ENCODE measurements around the gene UBE2C. TPM values are rescaled to one million over a fixed set of nuclear protein-coding genes. Genes with fewer than 3 reads are reported as not detected.
"Not testable (repeated sequence)": the region's sequence is repeated elsewhere in the genome, so short reads cannot be mapped to it uniquely, and the experiment has no call there.

The UBE2C gene
- total RNA-seq, 1 experiment from 2014 or later = 435 TPM

DNA sequence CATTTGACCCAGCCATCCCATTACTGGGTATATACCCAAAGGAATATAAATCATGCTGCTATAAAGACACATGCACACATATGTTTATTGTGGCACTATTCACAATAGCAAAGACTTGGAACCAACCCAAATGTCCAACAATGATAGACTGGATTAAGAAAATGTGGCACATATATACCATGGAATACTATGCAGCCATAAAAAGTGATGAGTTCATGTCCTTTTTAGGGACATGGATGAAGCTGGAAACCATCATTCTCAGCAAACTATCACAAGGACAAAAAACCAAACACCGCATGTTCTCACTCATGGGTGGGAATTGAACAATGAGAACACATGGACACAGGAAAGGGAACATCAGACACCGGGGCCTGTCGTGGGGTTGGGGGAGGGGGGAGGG, 14.5 kb upstream of the UBE2C start:
- not testable (repeated sequence) for DNase-seq (ENCODE audit: low read depth)

DNA sequence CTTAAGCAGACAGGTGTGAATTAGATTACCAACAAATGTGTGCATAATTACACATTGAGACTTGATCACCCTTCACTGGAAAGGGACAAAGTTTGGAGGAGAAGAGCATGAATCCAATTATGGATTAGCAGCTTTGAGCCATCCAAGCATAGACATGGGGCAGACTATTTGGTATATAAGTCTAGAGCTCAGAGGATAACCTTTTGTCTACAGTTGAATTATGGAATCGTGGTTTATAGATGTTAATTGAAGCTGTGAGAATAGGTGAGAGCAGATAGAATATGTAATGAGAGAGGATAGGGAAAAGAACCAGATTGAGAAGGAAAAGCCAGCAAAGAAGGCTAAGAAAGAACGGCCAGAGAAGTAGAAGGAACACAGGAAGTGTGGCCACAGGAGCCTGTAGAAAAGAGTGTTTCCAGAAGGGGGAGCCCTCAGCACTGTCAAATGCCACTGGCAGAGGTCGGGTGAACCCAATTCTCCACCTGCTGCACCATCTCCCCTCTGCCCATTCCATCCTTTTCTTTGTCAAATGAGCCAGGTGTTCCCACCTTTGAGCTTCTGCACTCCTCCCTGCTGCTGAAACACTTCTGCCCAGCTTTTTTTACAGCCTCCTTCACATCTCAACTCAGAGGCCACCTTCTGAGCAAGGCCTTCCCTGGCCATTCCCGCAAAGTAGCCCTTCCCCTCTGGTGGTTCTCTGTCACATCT, 13.4 kb upstream of the UBE2C start:
- peak; percentile 68 for DNase-seq (ENCODE audit: low read depth)

DNA sequence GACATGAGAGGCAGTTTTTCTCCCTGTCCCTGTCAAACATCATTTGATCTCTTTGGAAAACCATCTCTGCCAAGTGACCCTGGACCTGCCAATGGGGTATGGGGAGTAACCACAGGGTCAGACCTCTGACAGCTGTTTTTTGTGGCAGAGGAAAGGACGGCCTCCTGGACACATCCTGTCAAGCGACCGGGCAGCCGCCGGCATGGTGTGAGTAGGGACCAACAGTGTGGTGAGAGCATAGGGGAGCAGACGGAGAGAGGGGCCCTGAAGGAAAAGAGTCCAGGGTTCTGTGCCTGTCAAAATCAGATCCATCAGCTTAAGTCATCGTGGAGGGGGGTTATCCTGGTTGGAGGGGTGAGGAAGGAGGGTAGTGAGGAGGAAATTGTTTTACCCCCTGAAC, 10.6 kb upstream of the UBE2C start:
- no peak for DNase-seq (ENCODE audit: low read depth)

DNA sequence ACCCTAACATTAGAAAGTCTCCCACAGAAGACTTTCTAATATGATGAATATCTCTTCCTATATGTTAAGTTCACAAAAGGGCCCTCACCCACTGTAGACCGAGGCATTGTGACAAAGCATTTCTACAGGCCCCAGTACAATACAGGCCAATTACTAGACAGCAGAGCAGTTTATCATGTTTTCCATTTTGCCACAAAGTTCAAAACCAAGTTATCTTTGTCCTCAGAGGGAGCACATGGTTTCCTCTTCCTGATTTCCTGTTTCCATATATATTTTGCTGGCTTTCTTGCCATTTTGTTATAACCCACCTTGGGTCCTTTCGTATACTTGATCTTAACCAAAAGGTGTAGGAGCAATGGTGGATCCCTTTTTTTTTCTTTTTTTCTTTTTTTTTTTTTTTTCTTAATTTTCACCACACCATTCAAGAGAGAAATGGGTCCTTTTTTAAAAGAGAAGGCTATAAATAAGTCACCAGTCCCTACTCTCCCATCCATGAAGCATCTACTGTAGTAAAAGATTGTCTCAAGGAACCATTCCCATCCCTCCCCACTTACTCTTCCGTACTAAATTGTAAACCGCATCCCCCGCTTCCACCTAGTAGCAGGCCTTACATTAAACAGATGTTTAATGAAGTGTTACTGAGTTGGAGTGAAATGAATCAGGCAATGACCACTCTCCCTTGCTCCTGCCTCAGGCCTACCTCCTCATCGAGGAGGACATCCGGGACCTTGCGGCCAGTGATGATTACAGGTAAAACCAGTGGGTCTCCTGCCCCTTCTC, 2.1 kb upstream of the UBE2C start:
- DNase-seq (ENCODE audit: low read depth) = no peak

DNA sequence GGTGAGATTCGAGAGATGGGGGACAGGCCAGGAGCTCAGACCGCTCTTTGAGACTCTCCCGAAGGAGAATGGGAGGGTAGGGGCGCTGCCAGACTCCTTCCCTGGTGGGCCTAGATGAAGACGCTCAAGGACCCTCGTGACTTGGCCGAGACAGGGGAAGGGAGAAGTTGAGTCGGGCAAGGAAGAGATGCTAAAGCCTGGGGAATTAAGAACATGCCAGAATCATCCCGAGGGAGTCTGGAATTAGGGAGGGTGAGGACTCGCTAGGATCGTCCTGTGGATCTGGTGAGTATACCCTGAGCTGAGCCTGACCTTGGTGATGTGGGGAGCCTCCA, 529 bp downstream of the UBE2C start:
- DNase-seq (ENCODE audit: low read depth) = no peak

DNA sequence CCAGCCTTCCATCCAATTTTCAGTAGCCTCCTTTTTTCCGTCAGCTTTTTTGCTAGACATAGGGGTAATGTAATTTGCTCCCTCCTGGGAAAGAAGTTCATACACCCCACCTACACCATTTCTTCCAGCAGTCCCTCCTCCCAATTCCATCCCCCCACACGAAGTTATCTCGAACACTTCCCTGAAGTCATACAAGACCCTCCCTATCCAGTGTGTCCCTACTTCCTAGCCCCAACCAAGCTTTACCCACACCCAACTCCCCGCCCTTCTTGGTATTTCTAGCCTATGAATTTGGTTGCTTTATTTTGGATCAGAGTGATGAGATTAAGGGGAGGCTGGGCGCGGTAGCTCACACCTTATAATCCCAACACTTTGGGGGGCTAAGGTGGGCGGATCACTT, 1.0 kb downstream of the UBE2C start:
- no peak for DNase-seq (ENCODE audit: low read depth)

DNA sequence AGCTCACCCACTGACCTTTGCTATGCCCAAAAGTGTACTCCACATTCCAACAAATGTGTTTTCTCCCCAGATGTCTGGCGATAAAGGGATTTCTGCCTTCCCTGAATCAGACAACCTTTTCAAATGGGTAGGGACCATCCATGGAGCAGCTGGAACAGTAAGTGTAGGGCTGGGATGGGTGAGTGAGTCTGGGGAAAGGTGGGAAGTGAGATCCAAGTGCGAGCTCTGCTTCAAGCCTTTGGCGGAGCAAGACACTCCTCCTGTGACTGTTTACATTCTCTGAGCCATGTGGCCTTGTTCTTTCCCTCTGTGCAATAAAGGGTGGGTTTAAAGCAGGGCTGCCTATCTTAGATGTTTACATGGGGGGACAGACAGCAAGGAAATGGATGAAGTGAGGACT, 1.9 kb downstream of the UBE2C start:
- DNase-seq (ENCODE audit: low read depth) = no peak

DNA sequence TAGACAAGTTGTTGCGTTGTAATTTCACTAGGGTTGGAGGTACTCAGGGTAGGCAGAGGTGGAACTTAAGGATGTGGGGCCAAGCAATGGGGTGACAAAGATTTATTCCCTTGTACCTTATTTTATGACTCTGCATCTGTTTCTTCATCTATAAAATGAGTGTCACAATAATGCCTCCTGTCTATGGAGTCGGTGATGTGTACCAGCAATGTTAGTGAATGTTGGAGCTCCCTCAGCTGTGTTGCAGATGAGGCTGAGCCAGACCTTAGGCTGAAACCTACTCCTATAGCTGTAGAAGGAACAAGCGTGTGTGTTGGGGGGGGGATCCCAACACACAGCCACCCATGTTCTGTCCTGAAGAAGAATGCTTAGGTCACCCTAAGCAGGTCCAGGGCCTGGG, 4.5 kb downstream of the UBE2C start:
- DNase-seq (ENCODE audit: low read depth) = peak; percentile 44

DNA sequence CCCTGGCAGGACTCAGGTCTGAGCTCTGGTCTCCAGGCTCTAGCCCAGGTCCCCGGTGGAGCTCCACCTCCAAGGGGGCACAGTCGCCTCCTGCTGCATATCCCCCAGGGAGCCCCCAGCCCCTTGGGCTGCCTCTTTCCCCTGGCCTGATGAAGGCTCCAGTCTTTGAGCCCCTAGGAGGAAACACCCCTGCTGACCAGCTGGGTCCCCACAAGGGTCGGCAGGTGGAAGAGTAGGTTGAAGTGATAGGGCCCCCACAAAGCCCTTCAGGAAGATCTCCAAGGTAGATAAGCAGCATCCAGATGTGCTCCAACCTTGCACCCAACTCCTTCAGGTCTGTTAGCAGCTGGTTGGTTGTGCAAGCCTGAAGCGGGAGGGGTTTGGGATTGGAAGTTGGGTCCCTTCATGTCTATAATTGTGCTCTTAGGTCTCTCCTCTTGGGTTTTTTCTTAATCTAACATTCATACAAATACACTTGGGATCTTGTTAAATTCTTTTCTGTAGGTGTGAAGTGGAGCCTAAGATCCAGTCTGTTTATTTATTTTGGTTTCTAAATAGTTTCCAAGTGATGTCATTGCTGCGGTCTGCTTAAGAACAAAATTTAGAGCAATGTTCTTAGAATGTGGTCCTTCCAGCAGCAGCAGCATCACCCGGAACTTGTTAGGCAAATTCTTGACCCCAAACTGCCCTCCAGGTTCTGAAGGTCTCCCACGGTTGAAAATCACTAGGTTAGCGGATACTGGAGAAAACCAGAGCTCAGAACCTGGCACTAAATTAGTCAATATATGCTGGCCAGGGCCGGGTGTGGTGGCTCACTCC, 5.1 kb downstream of the UBE2C start:
- DNase-seq (ENCODE audit: low read depth) = peak; percentile 96

DNA sequence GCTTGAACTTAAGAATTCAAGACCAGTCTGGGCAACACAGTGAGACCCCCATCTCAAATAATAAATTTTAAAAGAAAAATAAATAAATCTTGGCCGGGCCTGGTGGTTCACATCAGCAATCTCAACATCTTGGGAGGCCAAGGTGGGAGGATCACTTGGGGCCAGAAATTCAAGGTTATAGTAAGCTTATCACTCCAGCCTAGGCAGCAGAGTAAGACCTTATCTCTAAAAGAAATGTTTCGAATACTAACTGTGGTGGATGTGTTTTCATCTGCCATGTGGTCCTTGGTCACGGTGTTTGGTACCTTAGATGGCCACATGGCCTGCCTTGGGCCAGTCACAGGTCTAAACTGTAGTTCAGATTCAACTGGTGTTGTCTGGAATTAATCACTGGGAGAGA, 5.8 kb downstream of the UBE2C start:
- no peak for DNase-seq (ENCODE audit: low read depth)

DNA sequence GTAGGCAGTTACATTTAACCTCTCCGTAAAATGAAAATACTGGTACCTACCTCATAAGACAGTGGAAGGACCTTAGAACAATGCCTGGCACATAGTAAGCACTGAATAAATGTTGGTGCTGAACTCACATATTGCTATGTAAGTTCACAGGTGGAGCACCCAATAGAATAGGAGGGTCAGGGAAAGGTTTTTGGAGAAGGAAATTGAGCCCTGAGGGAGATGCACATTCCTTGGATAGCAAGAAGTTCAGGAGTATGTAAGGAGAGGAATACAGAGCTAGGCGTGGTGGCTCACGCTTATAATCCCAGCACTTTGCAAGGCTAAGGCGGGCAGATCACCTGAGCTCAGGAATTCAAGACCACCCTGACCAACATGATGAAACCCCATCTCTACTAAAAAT, 7.0 kb downstream of the UBE2C start:
- DNase-seq (ENCODE audit: low read depth) = no peak

DNA sequence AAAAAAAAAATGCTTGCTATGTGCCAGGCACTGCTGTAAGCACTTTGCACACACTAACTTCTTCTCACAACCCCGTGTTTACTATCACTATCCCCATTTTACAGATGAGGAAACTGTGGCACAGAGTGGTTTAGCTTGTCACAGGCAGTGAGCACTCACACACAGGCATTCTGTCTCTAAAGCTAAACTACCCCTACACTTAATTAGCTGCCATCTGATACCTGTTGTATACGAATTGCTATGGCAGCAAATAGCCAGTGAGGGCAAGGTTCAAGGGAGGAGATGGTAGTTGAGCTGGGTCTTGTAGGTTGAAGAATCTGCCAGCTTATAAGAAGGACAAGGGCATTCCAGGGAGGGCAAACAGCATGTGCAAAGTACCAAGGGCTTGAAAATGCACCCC, 9.5 kb downstream of the UBE2C start:
- DNase-seq (ENCODE audit: low read depth) = no peak

DNA sequence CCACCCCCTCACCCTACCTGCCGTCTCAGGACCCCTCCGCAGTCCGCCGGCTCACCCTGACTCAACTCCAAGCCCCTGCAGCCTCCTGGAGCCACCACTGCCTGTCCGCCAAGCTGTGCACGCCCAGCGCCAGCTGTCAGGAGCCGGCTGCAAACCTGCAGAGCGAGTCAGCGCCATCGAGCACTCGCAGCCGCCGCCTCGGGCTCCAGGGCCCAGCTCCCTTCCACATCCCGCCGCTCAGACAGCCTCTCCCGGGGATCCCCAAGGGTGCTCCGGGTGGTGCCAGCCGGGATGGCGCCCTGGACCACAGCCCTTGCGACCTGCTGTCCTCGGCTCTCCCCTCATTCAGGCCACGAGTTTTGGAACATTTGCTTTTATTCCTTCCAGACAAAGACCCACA, 10.4 kb downstream of the UBE2C start:
- peak; percentile 69 for DNase-seq (ENCODE audit: low read depth)

DNA sequence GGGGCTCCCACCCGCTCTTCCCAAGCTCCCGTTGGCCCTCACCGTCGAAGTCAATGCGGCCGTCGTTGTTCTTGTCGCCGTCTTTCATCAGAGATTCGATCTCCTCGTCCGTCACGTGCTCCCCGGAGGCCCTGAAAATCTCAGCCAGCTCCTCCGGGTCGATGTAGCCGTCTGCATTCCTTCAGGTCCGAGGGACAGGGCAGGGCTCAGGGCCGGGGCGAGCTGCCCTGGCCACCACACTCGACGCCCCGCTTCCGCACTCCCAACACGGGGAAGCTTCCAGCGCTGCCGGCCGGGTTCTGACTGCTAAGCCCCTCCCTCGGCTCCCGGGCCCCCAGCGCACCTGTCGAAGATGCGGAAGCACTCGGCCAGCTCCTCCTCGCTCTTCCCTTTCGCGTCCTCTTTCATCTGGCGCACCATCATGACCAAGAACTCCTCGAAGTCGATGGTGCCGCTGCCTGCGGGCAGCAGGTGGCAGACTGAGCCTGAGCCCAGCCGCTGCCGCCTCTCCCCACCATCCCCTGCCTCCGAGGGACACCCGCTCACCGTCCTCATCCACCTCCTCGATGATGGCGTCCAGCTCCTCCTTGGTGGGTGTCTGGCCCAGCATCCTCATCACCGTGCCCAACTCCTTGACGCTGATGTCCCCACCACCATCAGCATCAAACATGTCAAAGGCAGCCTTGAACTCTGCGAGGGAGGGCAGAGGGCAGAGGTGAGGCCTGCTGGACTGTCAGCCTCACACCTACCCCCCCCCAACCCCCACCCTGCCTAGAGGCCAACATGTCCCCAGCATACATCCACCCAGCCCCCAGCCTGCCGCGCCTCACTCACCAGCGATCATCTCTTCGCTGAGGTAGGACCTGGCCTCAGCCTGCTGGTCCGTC, 11.7 kb downstream of the UBE2C start:
- no peak for DNase-seq (ENCODE audit: low read depth)

DNA sequence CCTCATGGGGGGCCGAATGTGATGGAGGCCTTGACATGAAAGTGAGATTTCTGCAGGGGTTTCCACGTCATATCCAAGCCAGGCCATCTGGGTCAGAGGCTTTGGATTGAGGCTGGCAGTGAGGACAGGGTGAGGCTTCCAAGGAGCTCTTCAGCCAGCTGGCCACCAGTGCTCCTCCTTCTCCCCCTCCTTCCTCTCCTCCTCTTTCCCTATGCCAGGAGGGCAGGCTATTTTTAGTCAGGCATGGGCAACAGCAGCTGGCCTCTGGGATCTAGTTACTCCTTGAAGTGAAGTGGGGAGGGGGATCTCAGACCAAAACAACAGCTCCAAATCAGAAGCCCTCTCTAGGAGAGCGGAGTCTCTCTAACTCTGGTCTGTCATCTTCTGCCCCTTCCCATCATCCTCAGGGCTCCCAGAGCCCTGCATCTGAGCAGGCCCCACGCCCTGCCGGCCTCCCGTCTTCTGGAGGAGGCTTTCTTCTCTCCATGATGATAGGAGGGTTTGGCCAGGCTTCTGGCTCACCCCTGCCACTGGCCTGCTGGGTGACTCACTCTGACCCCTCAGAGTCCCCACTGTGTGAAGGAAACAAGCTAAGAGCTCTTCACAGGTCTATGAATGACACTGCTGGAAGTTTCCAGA, 14.1 kb downstream of the UBE2C start:
- peak; percentile 48 for DNase-seq (ENCODE audit: low read depth)

DNA sequence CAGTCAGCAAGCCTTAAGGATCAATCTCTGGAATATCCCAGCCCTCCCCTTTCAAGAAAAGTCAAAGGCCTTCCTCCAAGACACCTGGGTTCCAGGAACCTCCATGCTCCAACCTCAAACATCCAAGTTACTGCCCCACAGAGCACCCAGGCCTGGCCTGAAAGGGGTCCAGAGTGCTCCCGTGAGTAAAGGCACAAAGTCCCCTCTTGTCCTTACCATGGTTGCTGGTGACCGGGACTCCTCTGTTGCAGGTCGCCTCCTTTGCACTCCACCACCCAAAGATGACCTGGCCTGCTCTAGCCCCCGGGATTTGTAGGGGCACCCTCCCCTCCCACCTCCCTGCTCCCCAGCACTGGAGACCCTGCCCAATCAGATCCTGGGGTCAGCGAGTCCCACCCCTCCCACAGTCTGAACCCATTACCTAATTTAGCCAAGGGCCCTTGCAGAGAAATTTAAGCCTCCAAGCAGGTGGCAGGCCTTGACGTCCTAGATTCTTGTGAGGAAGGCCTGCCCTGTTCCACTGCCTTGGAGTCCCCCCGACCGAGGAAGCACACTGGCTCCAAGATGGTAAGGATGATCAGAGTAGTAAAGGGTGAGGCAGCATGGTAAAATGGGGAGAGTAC, 14.7 kb downstream of the UBE2C start, which contains the start of gene TNNC2:
Gene TNNC2, minus strand, starts transcription at position 283 of the 623 bp plus-strand sequence. Its CDS starts 64 bp downstream, at position 219.
- DNase-seq (ENCODE audit: low read depth) = no peak

DNA sequence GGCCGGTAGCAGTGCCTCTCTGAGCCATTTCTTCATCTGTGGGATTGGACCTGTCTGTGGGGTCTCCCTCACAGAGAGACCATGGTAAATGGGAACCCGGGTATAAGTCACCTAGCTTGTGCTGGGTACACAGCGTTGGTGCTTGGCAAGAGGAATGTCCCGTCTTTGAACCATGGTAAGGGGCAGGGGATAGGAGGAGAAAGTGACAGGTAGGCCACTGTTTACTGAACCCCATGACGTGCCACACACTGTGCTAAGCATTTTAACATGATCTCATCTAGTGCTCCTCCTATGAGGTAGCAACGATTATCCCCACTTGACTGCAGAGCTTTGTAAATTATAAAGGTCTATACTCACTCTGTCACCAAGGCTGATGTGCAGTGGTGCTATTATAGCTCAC, 15.3 kb downstream of the UBE2C start:
- no peak for DNase-seq (ENCODE audit: low read depth)

DNA sequence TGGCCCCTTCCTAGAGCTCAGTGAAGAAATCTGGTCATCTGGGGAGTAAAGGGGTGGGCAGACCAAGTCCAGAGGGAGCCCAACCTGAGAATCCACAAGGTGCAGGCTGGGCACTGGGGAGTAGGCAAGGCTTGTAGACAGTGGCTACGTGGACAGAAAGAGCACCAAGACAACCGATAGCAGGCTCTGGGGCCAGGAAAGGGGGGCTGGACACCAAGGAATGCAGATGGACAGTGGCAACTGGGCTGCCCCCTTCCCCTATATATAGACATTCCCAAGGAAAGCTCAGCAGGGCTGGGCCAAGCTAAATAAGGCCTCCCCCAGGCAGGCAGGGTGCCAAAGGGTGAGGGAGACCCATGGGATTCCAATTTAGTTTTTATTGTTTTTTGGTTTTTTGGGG, 16.1 kb downstream of the UBE2C start:
- DNase-seq (ENCODE audit: low read depth) = no peak

DNA sequence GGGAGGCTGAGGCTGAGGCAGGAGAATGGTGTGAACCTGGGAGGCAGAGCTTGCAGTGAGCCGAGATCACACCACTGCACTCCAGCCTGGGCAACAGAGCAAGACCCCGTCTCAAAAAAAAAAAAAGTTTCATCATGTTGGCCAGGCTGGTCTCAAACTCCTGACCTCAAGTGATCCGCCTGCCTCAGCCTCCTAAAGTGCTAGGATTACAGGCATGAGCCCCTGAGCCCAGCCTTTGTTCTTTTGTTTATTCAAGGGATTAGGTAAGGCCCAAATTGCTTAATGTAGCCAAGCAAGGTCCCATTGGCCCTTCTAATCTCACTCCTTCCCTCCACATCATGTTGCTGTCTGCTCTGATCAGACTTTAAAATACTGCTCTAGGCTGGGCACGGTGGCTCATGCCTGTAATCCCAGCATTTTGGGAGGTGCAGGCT, 17.2 kb downstream of the UBE2C start:
- not testable (repeated sequence) for DNase-seq (ENCODE audit: low read depth)

DNA sequence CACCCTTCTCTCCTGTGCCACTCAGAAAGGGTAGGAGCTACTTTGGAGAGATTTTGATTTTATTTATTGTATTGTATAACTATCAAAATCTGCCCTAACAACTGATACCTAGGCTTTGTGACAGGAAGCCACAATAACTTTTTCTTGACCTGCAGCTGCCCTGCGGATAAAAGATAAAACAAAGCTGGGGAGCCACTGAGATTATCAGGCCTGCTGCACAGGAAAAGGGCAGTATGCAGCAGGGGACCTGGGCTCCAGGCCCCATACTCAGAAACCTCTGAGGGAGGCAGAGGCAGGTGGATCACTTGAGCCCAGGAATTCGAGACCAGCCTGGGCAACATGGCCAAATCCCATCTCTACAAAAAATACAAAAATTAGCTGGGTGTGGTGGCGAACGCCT, 20.2 kb downstream of the UBE2C start:
- DNase-seq (ENCODE audit: low read depth) = no peak

All from M059J (cell line).